ENCODE data around the gene CD69. TPM values are rescaled to one million over a fixed set of nuclear protein-coding genes. Genes with fewer than 3 reads are reported as not detected.

CD69 gene
- total RNA-seq, 1 donor from 2014 or later: 0.25 TPM

- DNase-seq (ENCODE audit: low read depth): no peak
Observed at GRCh38 chr12:9781360-9781759, 20.7 kb upstream of the CD69 start.

GRCh38 chr12:9779209-9779608, 18.5 kb upstream of the CD69 start:
- DNase-seq (ENCODE audit: low read depth): no peak

GRCh38 chr12:9776781-9777180, 16.1 kb upstream of the CD69 start:
- DNase-seq (ENCODE audit: low read depth): no peak

GRCh38 chr12:9773216-9773877, 12.6 kb upstream of the CD69 start:
- DNase-seq (ENCODE audit: low read depth): no peak

- DNase-seq (ENCODE audit: low read depth): no peak
Observed at GRCh38 chr12:9763025-9763424, 2.3 kb upstream of the CD69 start.

- no peak for DNase-seq (ENCODE audit: low read depth)
Observed at GRCh38 chr12:9762369-9762768, 1.7 kb upstream of the CD69 start.

- no peak for DNase-seq (ENCODE audit: low read depth)
Observed at GRCh38 chr12:9761419-9761781, 699 bp upstream of the CD69 start.

GRCh38 chr12:9760120-9760519, 581 bp downstream of the CD69 start:
- DNase-seq (ENCODE audit: low read depth): no peak

- no peak for DNase-seq (ENCODE audit: low read depth)
Observed at GRCh38 chr12:9759694-9760093, 1.0 kb downstream of the CD69 start.

- no peak for DNase-seq (ENCODE audit: low read depth)
Observed at GRCh38 chr12:9758119-9758518, 2.6 kb downstream of the CD69 start.

- no peak for DNase-seq (ENCODE audit: low read depth)
Observed at GRCh38 chr12:9757433-9758025, 3.2 kb downstream of the CD69 start.

- no peak for DNase-seq (ENCODE audit: low read depth)
Observed at GRCh38 chr12:9756706-9757105, 4.0 kb downstream of the CD69 start.

GRCh38 chr12:9756170-9756569, 4.5 kb downstream of the CD69 start:
- DNase-seq (ENCODE audit: low read depth): no peak

- no peak for DNase-seq (ENCODE audit: low read depth)
Observed at GRCh38 chr12:9755567-9755966, 5.1 kb downstream of the CD69 start.

GRCh38 chr12:9755035-9755434, 5.7 kb downstream of the CD69 start:
- no peak for DNase-seq (ENCODE audit: low read depth)

GRCh38 chr12:9754099-9754927, 6.4 kb downstream of the CD69 start:
- DNase-seq (ENCODE audit: low read depth): no peak

GRCh38 chr12:9753498-9753897, 7.2 kb downstream of the CD69 start:
- DNase-seq (ENCODE audit: low read depth): no peak

GRCh38 chr12:9753073-9753472, 7.6 kb downstream of the CD69 start:
- DNase-seq (ENCODE audit: low read depth): no peak

GRCh38 chr12:9752145-9752933, 8.4 kb downstream of the CD69 start:
- DNase-seq (ENCODE audit: low read depth): no peak

GRCh38 chr12:9751204-9752144, 9.2 kb downstream of the CD69 start:
- DNase-seq (ENCODE audit: low read depth): peak; percentile 30
